Suprapubic skin (tissue), 3 donors: ENCODE measurements around the gene COL19A1.

ENCODE experiments used
- CTCF ChIP-seq, 2 donors: fragments of 200-600 bp in 1 of 2; fragments of 450-650 bp in 1 of 2; sonication (generic) in 1 of 2; IDR thresholded peaks; one replicate each; pipeline ENCODE4 v1.5.1; 2016 to 2019; ENCODE audit warnings: antibody characterized with exemption in 2 of 2, mild to moderate bottlenecking in 1 of 2, moderate library complexity in 1 of 2
- POLR2A ChIP-seq, 2 donors: fragments of 450-650 bp; IDR thresholded peaks; one replicate each; pipeline ENCODE4 v1.6.1; 2017; ENCODE audit warnings: antibody characterized with exemption in 2 of 2, mild to moderate bottlenecking in 2 of 2, moderate library complexity in 2 of 2

- TF ChIP-seq CTCF (IDR thresholded peaks at IDR 0.05) = no peak
- TF ChIP-seq POLR2A (IDR thresholded peaks at IDR 0.05) = no peak
Measured at GRCh38 chr6:70125602-70126001, 259.2 kb downstream of the COL19A1 start.
